K562 (cell line): ENCODE measurements around the gene UBA52. TPM values are rescaled to one million over a fixed set of nuclear protein-coding genes. Genes with fewer than 3 reads are reported as not detected.

Experiments used
- CHD4 ChIP-seq: fragments of 200-600 bp; sonication (generic); IDR thresholded peaks from 3 replicates; pipeline ENCODE4 v1.6.1; 2012; ENCODE audit warnings: low read depth, mild to moderate bottlenecking, mixed read lengths, low read length, inconsistent platforms; ENCODE audit not compliant: insufficient read depth, insufficient replicate concordance, poor library complexity, severe bottlenecking
- CREB5 ChIP-seq: fragments of 250-450 bp; sonication (Bioruptor Pico); IDR thresholded peaks from 2 replicates; pipeline ENCODE4 v1.5.0; 2020; ENCODE audit warnings: mild to moderate bottlenecking
- CUX1 ChIP-seq: fragments of 200-800 bp; sonication (Bioruptor generic); IDR thresholded peaks from 2 replicates; pipeline ENCODE4 v1.6.1; 2016; ENCODE audit warnings: missing genetic modification characterization, missing compliant biosample characterization
- DEAF1 ChIP-seq: fragments of 450-650 bp; formaldehyde crosslinking; IDR thresholded peaks from 2 replicates; pipeline ENCODE4 v1.4.0; 2020; ENCODE audit warnings: mild to moderate bottlenecking, moderate library complexity
- DIDO1 ChIP-seq: fragments of 450-650 bp; IDR thresholded peaks from 2 replicates; pipeline ENCODE4 v1.6.1; 2016; ENCODE audit warnings: low read depth, missing biosample characterization, missing genetic modification characterization
- FOSL1 ChIP-seq: fragments of 200-800 bp; sonication (Bioruptor generic); conservative IDR thresholded peaks from 2 replicates; pipeline ENCODE4 v1.6.1; 2016; ENCODE audit warnings: missing genetic modification characterization, missing compliant biosample characterization
- MTA1 ChIP-seq: fragments of 450-650 bp; IDR thresholded peaks from 2 replicates; pipeline ENCODE4 v1.6.1; 2017; ENCODE audit warnings: borderline replicate concordance
- NCOA6 ChIP-seq: fragments of 450-650 bp; IDR thresholded peaks from 2 replicates; pipeline ENCODE4 v1.6.1; 2017; ENCODE audit warnings: mild to moderate bottlenecking
- PREB ChIP-seq: sonication (generic); formaldehyde crosslinking; IDR thresholded peaks from 2 replicates; pipeline ENCODE4 v1.8.1; 2023; ENCODE audit warnings: mild to moderate bottlenecking, missing genetic modification reagents
- SMARCA4 ChIP-seq: fragments of 450-650 bp; IDR thresholded peaks from 2 replicates; pipeline ENCODE4 v1.6.1; 2016
- TAF1 ChIP-seq: IDR thresholded peaks from 2 replicates; pipeline ENCODE4 v1.6.1; 2011; ENCODE audit warnings: mild to moderate bottlenecking, low read length, moderate library complexity; ENCODE audit not compliant: insufficient read depth, control insufficient read depth, severe bottlenecking; ENCODE audit errors: extremely low read depth
- TARDBP ChIP-seq: fragments of 450-650 bp; IDR thresholded peaks from 2 replicates; pipeline ENCODE4 v1.6.1; 2016
- TGIF2 ChIP-seq: sonication (generic); formaldehyde crosslinking; IDR thresholded peaks from 2 replicates; pipeline ENCODE4 v1.8.1; 2022; ENCODE audit warnings: mild to moderate bottlenecking, missing genetic modification reagents, moderate library complexity
- XRCC5 ChIP-seq: fragments of 200-400 bp; formaldehyde crosslinking; IDR thresholded peaks from 2 replicates; pipeline ENCODE4 v1.6.1; 2017; ENCODE audit warnings: low read depth, mild to moderate bottlenecking, low read length
- ZNF12 ChIP-seq: sonication (generic); formaldehyde crosslinking; IDR thresholded peaks from 2 replicates; pipeline ENCODE4 v1.4.0; 2020; ENCODE audit warnings: mild to moderate bottlenecking, missing genetic modification reagents
- ZNF165 ChIP-seq: fragments of 250-450 bp; sonication (Bioruptor Pico); IDR thresholded peaks from 2 replicates; pipeline ENCODE4 v1.4.0; 2020; ENCODE audit warnings: borderline replicate concordance
- ZNF239 ChIP-seq: fragments of 250-450 bp; sonication (Bioruptor Pico); IDR thresholded peaks from 2 replicates; pipeline ENCODE4 v1.4.0; 2020; ENCODE audit warnings: mild to moderate bottlenecking
- ZNF583 ChIP-seq: fragments of 250-450 bp; sonication (Bioruptor Pico); IDR thresholded peaks from 2 replicates; pipeline ENCODE4 v1.4.0; 2020
- ZNF764 ChIP-seq: fragments of 250-450 bp; sonication (Bioruptor Pico); IDR thresholded peaks from 2 replicates; pipeline ENCODE4 v1.4.0; 2020; ENCODE audit warnings: low read depth, mild to moderate bottlenecking, moderate library complexity
- polyA plus RNA-seq, 8 experiments: library from polyadenylated mRNA; depleted of rRNA in 4 of 8; stranded (reverse) in 5 of 8; unstranded in 3 of 8; fragments of >200 nt; fragmentation: Nextera tagmentation in 2 of 8; fragmentation: Illumina TruSeq in 1 of 8; extraction: Ambion mirVana in 2 of 8; extraction: Trizol in 1 of 8; gene quantifications; 2 replicates each; pipeline versions ENCODE4 v1.2.1 to v1.2.3, GENCODE V29; 2011 to 2014; ENCODE audit warnings: inconsistent platforms in 1 of 8, missing spikeins in 1 of 8
- total RNA-seq, 7 experiments: library from RNA; depleted of rRNA in 6 of 7; stranded (reverse); fragments of >200 nt in 6 of 7; fragmentation: Illumina TruSeq in 2 of 7; extraction: Trizol in 2 of 7; gene quantifications; 2 replicates each; pipeline versions ENCODE4 v1.2.1 to v1.2.3, GENCODE V29; 2011 to 2021; ENCODE audit warnings: low replicate concordance in 1 of 7

UBA52 gene
- total and polyA plus RNA-seq, 9 of the 15 experiments (the other 6 are each of a cell fraction or from before 2014, with no cell fraction given): 1,110 to 2,751 (median 1,733) TPM

GRCh38 chr19:18571564-18572344 is at the start of gene UBA52 (continued):
- TF ChIP-seq CUX1 (no peak), XRCC5 (no peak), DIDO1 (no peak), PREB (no peak), TGIF2 (no peak; the same call in 1 of the 2 replicates), CHD4 (no peak), TARDBP (peak; percentile 19; the same call in 1 of the 2 replicates), ZNF583 (CRISPR knock-in tag) (no peak), ZNF165 (CRISPR knock-in tag) (no peak), ZNF764 (no peak), DEAF1 (no peak), SMARCA4 (no peak), ZNF12 (CRISPR knock-in tag) (0 out of 2 replicates have a peak, but pooled peaks have one; percentile 6), CREB5 (CRISPR knock-in tag) (no peak), NCOA6 (no peak), ZNF239 (no peak), FOSL1 (tag) (peak; percentile 69), TAF1 (peak; percentile 98), MTA1 (peak; percentile 97)
